LoVo (cell line): Measurements from ENCODE around the gene SRRT.

Experiments used
- DNase-seq: peaks from one replicate; pipeline ENCODE4 v3.0.0-alpha.2; 2016; ENCODE audit warnings: low spot score

Gene SRRT, protein sequence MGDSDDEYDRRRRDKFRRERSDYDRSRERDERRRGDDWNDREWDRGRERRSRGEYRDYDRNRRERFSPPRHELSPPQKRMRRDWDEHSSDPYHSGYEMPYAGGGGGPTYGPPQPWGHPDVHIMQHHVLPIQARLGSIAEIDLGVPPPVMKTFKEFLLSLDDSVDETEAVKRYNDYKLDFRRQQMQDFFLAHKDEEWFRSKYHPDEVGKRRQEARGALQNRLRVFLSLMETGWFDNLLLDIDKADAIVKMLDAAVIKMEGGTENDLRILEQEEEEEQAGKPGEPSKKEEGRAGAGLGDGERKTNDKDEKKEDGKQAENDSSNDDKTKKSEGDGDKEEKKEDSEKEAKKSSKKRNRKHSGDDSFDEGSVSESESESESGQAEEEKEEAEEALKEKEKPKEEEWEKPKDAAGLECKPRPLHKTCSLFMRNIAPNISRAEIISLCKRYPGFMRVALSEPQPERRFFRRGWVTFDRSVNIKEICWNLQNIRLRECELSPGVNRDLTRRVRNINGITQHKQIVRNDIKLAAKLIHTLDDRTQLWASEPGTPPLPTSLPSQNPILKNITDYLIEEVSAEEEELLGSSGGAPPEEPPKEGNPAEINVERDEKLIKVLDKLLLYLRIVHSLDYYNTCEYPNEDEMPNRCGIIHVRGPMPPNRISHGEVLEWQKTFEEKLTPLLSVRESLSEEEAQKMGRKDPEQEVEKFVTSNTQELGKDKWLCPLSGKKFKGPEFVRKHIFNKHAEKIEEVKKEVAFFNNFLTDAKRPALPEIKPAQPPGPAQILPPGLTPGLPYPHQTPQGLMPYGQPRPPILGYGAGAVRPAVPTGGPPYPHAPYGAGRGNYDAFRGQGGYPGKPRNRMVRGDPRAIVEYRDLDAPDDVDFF

DNA sequence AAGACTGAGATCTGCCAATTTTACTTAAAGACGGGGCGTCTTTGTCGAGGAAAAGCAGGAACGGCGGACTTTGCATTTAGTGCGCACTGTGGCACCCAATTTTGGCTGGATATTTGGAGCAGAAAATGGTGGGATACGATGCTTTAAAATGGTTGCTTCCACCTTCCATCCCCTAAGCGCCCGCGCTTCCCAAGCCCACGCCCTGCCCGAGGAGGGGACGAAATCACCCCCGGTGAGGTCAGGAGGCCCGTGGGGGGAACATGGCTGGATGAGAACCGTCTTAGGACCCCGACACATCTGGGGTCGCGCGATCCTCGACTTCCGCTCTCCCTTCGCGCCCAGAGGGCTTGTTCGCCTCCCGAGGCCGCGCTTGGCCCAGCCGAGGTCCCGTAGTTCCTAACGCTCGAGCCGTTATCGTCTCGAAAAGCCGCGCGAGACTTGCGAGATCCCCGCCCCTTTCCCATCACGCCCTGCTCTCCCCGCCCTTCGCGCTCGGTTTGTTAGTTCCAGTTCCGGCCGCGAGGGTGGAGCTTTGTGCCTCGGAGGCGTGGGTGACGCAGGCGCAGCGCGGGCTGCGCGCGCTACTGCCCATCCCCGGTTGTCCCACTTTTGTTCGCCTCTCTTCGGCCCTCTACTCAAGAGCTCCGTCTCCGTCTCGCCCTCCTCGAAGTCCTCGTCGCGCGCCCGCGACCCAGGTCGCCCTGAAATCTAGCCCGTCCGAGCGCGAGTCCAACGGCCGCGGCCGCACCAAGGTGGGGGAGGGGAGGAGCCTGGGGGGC is at the start of gene SRRT:
Gene SRRT (plus strand): TSS at position 527 of the 779 bp plus-strand sequence. CDS start 488 bp downstream, outside the sequence.
- DNase-seq = peak; percentile 100

DNA sequence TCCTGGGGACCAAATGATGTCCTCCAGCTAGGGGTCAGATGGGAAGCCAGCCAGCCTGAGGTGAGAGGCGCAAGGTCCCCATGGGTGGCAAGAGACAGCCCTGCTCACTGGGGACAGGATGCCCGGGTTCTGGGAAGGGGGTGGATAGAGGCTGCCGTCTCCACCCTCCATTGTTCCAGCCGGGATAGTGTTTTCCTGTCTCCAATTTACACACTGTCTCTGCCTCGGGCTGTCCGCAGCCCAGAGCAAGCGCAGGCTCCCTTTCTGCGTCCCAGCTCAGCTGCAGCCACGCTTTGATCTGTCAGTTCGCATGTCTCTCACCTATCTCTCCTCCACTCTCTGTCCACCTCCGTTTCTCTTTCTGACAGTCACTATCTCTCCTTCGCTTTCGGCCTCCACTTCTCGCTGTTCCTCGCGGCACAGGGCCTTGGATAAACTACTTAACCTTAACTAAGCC is 49.7 kb upstream of the SRRT start:
- no peak for DNase-seq

DNA sequence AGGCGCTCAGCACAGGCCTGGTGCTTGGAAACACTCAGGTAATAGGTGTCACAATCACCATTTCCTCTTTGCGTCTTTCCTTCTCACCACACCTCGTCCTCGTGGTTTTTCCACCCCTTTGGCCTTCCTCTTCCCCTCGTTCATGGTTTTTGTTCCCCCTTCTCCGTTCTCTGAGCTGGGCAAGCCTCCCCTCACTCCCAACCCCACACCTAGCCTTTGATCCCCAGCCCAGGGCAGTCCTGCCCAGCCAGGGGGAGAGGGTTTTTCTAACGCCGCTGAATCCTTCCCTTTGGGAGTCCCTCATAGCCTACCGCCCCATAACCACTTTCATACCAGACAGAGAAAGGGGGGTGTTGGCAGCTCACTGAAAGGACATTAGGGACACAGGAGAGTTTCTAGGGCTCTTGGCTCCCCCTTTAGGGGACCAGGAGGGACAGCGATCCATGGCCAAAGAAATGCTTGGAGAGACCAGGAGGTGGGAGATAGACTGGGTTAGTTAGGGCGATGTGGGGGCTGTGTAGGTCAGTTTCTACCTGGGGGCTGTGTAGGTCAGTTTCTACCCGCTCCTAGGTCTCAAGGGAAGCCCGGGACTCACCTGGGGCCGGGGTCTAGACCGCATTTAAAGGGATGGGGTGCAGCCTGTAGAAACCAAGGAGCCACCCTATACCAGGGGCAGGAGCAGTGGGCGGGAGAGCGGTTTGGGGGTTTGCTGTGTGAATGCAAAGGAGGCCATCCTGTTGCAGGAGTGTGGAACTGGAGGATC is 49.0 kb upstream of the SRRT start:
- peak; percentile 41 for DNase-seq

DNA sequence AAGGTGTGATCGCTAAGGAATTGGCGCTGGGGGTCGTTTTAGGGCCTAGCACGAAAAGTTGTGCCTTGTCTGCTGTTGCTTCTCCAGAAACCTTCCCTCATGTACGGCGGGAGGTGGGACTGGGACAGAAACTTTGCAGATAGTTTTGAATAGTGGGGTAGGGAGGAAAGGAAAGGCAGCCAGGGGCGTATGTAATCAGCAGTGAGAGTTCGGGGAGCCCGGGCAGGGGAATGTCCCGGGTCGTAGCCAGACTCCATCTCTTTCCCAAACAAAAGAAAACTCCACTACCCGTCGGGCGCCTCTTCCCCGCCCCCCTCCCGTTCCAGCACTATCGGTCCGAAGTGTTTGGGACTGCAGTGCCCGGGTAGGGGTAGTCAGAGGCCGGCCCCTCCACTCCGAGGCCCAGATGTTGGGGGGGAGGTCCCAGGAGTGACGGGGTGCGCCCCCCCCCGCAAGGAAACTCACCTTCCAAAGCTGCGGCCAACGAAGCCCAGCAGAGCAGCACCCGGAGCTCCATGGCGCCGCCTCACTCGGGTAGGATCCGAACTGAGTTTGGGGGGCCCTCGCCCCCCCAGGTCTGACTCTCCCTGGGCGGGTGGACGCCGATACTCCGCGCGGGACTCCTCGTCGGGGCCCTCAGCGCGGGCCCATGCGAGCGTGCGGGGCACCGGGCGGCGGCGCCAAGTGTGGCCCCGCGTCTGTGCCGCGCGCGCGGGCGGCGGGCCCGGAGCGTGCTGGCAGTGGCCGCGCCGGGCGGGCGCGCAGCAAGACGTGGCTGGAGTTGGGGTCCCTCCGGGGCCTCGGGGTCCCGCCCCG is 48.2 kb upstream of the SRRT start:
- DNase-seq = peak; percentile 16

DNA sequence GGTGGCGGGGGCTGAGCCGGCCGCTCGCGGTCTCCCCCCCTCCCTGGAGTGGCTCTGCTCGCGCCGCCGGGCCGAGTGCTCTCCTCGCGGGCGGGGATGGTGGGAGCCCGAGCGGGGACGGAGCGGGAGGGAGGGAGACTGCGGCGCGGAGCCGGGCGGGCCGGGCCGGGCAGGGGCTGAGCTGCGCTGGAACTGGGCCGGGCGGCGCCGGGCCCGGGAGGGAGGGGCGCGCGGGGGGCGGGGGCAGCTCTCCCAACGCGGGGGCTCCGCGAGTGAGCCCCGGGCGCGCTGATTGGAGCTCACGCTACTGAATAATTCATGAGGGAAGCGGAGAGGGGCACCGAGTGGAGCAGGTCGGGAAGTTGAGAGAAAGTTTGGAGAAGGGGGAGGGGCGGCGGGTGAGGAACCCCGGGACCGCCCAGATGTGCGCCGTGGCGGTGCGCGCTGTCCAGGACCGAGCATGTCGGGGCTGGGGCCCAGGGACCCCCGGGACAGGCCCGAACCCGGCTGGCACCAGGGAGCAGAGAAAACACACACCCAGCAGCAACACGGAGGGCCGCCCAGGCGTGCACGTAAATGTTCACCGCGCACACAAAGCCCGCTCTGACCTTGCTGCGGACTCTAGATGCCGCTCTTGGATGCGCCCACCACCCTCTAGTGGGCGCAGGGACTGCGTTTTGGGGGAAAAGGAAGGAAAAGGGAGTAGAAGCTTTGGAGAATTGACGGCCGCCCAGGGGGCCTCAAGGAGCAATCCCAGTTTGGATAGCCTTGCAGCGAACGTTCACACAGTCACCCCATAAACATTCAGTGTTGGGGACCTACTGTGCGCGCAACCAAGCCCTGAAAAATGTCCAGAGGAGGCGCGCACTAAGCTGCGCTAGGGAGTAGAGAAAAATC is 47.3 kb upstream of the SRRT start, which contains the start of gene EPHB4:
Gene EPHB4 (minus strand): TSS at position 194 of the 897 bp plus-strand sequence. CDS start 493 bp downstream, outside the sequence.
- peak; percentile 94 for DNase-seq

DNA sequence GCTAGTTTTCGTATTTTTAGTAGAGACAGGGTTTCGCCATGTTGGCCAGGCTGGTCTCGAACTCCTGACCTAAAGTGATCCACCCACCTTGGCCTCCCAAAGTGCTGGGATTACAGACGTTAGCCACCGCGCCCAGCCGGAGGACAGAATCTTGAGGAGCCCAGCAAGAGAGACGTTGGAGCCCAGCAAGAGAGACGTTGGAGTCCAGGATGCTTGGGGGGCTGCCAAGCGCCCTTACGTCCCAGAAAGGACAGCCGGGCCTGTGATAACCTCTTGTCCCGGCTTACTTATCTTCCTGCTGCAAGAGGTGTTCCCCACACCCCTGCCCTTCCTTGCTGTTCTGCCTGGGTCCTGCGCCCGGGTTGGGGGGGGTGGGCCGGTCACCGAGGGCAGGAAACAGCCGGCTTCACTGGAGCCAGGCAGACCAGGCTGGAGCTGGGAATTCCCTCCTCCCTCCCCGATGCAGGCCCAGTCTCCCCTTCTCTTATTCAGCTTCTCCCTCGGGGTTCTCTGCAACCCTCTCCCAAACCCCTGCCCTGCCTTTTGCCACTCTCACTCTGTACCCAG is 45.7 kb upstream of the SRRT start:
- no peak for DNase-seq

DNA sequence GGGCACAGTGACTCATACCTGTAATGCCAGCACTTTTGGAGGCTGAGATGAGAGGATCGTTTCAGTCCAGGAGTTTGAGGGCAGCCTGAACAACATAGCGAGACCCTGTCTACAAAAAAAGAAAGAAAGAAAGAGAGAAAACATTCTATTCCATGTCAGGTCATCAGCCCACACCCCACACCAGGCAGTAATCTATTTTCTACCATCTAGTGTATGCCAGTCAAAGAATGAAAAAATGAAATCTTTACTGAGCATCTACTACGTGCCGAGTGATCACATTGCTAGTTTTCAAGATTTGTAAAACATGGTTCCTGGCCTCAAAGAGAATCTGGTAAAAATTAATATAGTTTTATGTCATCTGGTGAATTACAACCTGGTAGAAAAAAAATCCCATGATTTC is 44.5 kb upstream of the SRRT start:
- no peak for DNase-seq

DNA sequence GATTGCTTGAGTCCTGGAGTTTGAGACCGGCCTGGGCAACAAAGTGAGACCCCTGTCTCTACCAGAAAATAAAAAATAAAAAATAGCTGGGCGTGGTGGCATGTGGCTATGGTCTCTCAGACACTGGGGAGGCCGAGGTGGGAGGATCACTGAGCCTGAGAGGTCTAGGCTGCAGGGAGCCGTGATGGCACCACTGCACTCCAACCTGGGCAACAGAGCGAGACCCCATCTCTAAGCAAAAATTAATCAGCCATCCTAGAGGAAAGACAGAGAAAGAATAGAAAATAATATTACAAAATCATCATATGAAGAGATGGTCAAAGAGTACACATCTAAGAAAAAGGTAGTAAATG is 42.6 kb upstream of the SRRT start:
- no peak for DNase-seq

DNA sequence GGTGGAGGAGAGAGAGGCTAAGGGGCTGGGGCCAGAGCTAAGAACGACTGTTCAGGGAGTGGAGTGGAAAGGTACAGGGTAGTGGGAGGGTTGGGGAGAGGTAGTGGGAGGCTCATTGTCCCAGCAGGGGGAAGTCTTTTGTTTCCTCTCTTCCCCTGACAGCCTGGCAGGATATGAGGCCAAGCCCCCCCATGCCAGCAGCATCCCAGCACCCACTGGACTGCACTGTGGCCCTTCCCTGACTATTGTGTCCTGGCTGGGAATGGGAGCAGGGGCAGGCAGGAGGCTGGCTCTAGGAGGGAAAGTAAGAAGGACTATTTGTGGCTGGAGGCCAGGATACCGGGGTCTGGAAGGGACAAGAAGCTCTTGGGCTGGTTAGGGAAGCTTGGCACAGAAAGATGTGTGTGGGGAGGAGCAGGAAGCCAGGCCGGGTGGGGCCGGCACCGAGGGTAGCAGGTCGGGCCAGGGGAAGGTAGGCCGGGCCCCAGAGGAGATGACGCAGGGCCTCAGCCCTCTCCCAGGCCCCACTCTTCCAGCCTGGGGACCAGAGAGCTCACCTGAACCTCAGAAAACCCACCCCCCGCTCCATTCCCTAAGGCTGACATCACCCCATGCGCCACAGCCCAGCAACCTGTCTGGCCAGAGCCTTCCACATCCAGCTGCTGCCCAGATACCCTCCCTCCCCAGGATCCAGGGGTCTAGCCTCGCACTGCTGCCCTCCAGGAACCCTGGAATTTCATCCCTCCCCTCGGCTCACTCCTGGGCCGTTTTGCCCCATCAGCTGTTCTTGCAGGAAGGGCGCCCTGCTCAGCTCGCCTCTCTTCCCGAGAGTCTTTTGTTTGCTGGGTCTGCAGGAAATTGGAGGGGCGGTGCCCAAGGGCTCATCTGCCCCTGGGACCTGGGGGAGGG is 38.7 kb upstream of the SRRT start:
- DNase-seq = no peak

DNA sequence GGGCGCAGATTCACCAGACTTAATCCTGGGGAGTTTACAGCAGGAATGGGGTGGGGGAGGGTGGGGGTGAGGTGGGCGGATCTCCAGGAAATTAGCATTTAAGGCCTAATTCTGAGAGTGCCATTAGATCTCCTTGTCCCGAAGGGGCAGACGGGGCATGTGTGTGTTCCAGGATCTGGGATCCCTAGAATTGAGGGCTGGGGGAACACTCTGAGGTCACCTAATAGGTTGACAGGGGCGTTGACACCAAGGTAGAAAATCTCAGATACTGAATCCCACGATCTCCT is 38.1 kb upstream of the SRRT start:
- DNase-seq = no peak

DNA sequence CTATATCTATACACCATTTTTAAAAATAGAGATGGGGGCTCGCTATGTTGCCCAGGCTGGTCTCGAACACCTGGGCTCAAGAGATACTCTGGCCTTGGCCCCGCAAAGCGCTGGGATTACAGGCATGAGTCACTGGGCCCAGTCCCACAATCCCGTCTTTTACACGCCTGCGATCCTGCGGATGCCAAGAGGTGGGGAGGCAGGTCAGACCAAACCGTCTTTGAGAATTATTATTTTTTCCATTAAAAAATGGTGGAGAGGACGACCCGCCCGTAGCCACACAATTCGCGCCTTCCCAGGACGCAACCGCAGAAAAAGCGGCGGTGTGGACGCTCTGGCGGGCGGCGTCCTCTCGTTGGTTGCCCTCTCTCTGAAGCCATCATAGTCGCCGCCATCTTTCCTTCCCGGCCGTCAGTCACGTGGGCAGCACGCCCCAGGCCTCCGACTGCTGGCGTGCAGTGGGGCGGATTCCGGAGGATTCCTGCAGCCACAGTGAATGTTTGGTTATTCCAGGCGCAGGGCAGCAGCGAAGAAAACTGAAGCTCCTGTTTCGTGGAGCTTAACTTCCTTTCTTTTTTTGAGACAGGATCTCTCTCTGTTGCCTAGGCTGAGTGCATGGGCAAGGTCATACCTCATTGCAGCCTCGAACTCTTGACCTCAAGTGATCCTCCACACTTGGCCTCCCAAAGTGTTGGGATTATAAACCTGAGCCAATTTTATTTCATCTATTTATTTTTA is 37.6 kb upstream of the SRRT start:
- DNase-seq = peak; percentile 96

DNA sequence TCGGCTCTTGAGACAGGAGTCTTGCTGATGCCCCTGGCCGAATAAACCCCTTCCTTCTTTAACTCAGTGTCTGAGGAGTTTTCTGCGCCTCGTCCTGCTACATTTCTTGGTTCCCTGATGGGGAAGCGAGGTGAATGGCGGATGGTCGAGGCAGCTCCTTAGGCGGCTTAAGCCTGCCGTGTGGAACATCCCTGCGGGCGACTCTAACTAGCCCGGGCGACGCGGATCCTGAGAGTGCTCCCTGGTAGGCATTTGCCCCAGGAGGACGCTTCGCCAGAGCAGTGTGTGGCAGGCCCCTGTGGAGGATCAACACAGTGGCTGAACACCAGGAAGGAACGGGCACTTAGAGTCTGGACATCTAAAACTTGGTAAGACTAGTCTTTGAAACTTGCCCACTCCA is 35.5 kb upstream of the SRRT start:
- no peak for DNase-seq

DNA sequence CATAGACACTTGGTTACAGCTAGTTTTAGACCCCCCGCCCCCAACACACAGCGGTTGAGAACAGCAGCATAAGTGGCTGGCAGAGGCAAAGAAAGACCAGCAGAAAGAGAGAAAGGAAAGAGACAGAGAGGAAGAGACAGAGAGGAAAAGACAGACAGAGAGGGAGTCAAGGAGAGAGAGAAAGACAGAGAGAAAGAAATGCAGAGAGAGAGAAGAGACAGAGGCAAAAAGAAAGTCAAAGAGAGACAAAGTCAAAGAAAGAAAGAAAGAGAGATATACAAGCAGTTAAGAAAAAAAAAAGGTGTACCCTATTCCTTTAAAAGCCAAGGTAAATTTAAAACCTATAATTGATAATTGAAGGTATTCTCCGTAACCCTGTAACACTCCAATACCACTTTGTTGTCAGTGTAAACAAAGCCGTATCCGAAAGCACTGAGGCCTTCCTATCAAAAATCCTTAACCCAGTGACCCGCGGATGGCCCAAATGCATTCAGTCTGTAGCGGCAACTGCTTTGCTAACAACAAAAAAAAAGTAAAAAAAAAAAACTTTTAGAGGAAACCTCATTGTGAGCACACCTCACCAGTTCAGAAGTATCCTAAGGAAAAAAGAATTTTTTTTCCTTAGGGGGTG is 34.3 kb upstream of the SRRT start:
- DNase-seq = no peak

DNA sequence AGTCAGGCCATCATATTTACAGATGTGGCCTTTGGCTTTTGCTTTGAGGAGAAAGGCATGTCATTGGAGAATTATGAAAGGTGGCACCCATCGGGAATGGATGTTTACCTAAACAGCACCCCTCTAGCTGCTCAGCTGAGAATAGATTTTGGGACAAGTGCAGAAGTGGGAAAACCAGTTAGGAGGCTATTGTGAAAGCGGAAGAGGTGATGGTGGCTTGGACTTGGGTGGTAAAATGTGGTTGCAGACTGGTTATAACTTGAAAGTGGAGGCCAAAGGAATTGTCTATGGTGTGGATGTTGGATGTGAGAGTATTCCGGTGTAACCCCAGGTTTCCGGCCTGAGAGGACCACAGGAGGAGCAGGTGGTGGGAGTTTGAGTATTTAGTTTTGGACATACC is 27.5 kb upstream of the SRRT start:
- DNase-seq = no peak

DNA sequence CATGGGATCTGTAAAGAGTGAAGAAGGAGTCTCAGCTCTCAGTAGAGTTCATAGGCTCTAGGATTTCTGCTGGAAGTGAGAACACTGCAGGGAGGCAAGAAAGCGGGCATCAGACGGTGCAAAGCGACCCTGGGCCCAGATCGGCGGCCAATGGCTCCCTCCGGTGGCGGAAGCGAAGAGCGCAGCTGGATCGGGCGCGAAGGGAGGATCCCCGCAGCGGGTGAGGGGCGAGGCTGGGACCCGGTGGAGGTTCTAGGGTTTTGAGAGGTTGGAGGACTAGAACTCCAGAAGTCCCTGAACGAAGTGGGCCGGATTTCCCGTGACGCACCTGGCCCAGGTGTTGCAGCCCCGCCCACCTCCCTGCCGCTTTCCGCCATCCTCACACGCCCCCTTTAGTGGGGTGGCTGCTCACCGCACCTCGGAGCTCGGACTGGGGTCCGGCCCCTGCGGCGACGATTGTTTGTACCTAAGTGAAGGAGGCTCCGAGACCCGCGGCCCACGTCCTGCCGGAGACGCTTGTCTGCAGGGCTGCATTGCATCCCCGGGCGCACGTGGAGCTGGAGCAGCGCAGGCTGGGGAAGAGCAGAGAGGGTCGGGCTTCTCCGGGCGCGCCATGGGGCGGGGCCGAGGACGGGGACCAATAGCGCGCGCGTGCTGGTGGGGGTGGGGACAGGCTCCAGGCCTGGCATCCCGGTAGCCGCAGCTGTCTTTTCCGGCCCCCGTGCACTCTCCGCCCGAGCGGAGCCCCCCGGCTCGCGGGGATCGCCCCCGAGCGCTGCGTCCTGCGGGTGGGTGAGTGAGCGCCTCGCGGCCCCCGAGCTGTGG is 22.6 kb upstream of the SRRT start, which contains the start of gene SLC12A9:
Gene SLC12A9 (plus strand): TSS at position 666 of the 825 bp plus-strand sequence. CDS start 1,485 bp downstream, outside the sequence.
- DNase-seq = peak; percentile 97
